C1 segment of cervical spinal cord (tissue), 14 donors: ENCODE data around the gene TOMM22.

Experiments used
- DNase-seq, 14 donors: peaks; one replicate each; lab custom pipeline; 2025; lab: John Stamatoyannopoulos, UW

The TOMM22 gene

GRCh38 chr22:38715176-38715764 is 33.5 kb downstream of the TOMM22 start:
- no peak for DNase-seq

GRCh38 chr22:38715852-38716251 is 34.1 kb downstream of the TOMM22 start:
- no peak for DNase-seq

- DNase-seq: no peak
Measured at GRCh38 chr22:38716271-38716670, 34.5 kb downstream of the TOMM22 start.

GRCh38 chr22:38716826-38717225 is 35.1 kb downstream of the TOMM22 start:
- no peak for DNase-seq

- DNase-seq: no peak
Measured at GRCh38 chr22:38717244-38717643, 35.5 kb downstream of the TOMM22 start.

GRCh38 chr22:38718414-38718813 is 36.7 kb downstream of the TOMM22 start:
- peak in 2 of 14 donors; percentile 28 to 56 for DNase-seq

- no peak for DNase-seq
Measured at GRCh38 chr22:38719196-38719595, 37.4 kb downstream of the TOMM22 start.

GRCh38 chr22:38720350-38720749 is 38.6 kb downstream of the TOMM22 start:
- no peak for DNase-seq

GRCh38 chr22:38721551-38721950 is 39.8 kb downstream of the TOMM22 start:
- no peak for DNase-seq

GRCh38 chr22:38724176-38724575 is 42.4 kb downstream of the TOMM22 start:
- no peak for DNase-seq

- peak in 2 of 14 donors; percentile 20 to 38 for DNase-seq
Measured at GRCh38 chr22:38724926-38725571, 43.3 kb downstream of the TOMM22 start.

- no peak for DNase-seq
Measured at GRCh38 chr22:38725900-38726655, 44.3 kb downstream of the TOMM22 start.

- DNase-seq: no peak
Measured at GRCh38 chr22:38727123-38727522, 45.4 kb downstream of the TOMM22 start.

GRCh38 chr22:38727530-38728451 is 46.0 kb downstream of the TOMM22 start:
- no peak for DNase-seq

- no peak for DNase-seq
Measured at GRCh38 chr22:38728871-38729796, 47.4 kb downstream of the TOMM22 start.

- no peak for DNase-seq
Measured at GRCh38 chr22:38729946-38730345, 48.2 kb downstream of the TOMM22 start.

- DNase-seq: no peak
Measured at GRCh38 chr22:38730411-38730871, 48.7 kb downstream of the TOMM22 start.

- DNase-seq: no peak
Measured at GRCh38 chr22:38731703-38732161, 50.0 kb downstream of the TOMM22 start.

GRCh38 chr22:38732251-38732815 is 50.6 kb downstream of the TOMM22 start:
- DNase-seq: peak in 6 of 14 donors; percentile 37 to 72 (median 50)

GRCh38 chr22:38733329-38733723 is 51.6 kb downstream of the TOMM22 start:
- peak in 4 of 14 donors; percentile 66 to 82 (median 72) for DNase-seq
